Endothelial cell of coronary artery (primary cell): ENCODE data around the gene NT5C3A. TPM values are rescaled to one million over a fixed set of nuclear protein-coding genes. Genes with fewer than 3 reads are reported as not detected.

Experiments used
- total RNA-seq: library from RNA; depleted of rRNA; stranded (reverse); fragments of >200 nt; gene quantifications from 2 replicates; pipeline ENCODE4 v1.2.3, GENCODE V29; 2014

Gene NT5C3A
- total RNA-seq = 17.4 and 18.4 TPM in 2 replicates

DNA sequence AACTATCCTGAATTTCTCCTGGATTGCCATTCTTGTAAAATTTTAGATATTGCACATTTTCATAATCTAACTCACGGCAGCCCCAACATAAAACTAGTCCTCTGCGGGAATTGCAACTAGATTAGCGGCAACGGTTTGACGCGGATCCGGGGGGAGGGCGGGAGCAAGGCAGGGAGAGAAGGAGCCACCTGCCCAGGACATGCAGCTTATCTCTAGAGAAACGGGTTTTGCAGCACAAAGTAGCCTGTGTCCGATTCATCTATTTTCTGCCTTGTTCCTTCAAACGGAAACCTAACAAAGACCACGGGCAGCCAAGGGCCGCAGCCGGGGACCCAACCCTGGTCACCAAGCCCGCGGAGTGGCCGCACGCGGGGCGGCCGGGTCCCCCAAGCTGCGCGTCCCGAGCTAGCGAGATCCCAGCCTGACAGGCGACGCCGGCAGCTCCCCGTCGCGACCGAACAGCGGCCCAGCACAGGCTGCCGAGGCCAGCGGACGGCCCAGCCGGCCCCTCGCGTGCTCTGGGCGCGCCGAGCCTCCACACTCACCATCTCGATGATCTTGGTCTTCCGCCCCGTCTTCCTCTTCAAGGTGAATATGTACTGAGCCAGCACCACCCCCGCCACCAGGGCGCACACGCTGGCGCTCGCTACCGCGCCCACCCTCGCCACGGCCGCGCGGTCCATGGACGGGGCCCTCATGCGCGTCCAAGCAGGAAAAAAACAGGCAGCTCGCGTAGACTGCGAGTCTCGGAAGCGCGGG lies at the start of gene NT5C3A:
TSS of gene NT5C3A (minus strand) at position 754 of the 759 bp plus-strand sequence. CDS start at position 683, 71 bp downstream.

DNA sequence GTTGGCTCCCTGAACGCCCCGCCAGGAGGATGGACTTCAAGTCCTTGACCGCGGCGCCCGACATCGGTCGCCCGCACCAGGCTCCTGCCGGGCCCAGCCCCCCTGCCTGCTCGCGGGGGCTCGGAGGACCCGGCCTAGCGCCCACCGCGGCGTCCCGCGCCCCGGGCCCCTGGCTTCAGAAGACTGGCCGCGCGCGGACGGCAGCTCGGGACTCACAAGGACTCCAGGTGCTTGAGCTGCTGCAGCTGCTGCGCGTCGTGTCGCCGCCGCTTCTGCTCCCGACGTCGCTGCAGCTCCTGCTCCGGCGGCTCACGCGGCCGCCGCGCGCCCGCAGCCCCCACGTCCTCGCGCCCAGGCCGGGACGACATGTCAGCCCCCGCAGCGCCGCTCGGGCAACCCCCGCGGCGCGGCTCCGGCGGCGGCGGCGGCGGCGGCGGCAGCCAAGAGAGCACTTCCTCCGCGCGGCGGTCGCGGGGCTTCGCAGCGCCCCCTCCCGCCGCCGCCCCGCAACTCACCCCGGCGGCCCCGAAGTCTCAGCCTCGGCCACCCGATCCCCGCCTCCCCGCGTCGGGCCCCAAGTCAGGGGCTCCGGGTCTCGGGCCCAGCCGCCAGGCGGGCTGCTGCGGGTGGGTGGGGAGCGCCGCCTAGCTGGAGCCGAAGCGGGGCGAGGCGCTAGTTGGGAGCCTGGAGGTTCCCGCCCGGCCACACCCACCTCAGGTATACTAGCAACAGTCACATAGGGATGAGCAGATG lies 46.6 kb upstream of the NT5C3A start, which contains the start of gene RP9:
TSS of gene RP9 (minus strand) at position 400 of the 753 bp plus-strand sequence. CDS start at position 368, 32 bp downstream.

Other genes with a start within 250 kb of the NT5C3A start
- 45.6 and 48.8 TPM in 2 replicates for gene KBTBD2, start 171.0 kb downstream of the NT5C3A start, total RNA-seq
- 129 and 149 TPM in 2 replicates for gene FKBP9, start 105.3 kb downstream of the NT5C3A start, total RNA-seq
- 9.3 and 14.6 TPM in 2 replicates for gene RP9, start 46.6 kb upstream of the NT5C3A start, total RNA-seq
- 9.7 and 13.8 TPM in 2 replicates for gene BBS9, start 66.8 kb upstream of the NT5C3A start, total RNA-seq